HG03439 (cell line): ENCODE results near the gene TMEM131L.

Source experiments
- ATAC-seq: cut with Tn5 transposase; IDR thresholded peaks from one replicate; pipeline ENCODE4 v1.9.1; 2021; ENCODE audit warnings: mild to moderate bottlenecking, moderate library complexity; ENCODE audit not compliant: unreplicated experiment

Gene TMEM131L

GRCh38 chr4:153518637-153519389 is 52.7 kb downstream of the TMEM131L start:
- no peak for ATAC-seq

- ATAC-seq, result no peak
These were observed 53.5 kb downstream of the TMEM131L start for GRCh38 chr4:153519687-153520086.

- ATAC-seq, result no peak
These were observed 54.1 kb downstream of the TMEM131L start for GRCh38 chr4:153520227-153520626.

GRCh38 chr4:153520801-153521329 is 54.7 kb downstream of the TMEM131L start:
- no peak for ATAC-seq

GRCh38 chr4:153521478-153521877 is 55.3 kb downstream of the TMEM131L start:
- no peak for ATAC-seq

GRCh38 chr4:153521999-153522801 is 56.0 kb downstream of the TMEM131L start:
- peak; percentile 28 for ATAC-seq

GRCh38 chr4:153522802-153523094 is 56.6 kb downstream of the TMEM131L start:
- peak; percentile 43 for ATAC-seq

DNA sequence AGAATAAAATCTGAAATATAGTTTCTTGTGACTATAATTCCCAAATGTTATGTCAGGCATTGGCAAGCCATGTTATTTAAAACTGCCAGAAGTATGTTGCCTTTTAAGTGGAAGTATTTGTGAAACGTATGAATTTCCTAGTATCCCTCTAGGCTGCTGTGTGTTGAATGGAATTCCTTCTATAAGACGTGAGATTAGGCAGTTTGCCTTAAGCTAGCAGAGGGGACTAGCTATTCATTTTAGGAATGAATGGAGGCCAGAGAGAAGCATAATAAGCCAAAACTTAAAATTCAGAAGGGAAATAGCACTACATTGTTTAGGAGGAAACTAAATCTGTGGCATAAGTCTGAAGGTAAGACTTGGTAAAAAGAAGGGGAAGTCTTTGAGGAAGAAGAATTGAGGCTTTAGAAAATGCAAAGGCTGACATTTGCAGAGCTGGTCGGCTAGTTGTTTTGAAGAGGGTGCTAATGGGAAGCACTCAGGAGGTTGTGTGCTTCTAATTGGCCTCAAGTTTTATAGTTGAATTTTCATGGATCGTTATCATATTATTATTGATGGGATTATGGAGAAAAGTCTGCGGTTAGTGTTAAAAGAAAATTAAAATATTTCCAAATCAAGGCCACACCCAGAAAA is 57.1 kb downstream of the TMEM131L start:
- ATAC-seq, result no peak

- ATAC-seq, result no peak
These were observed 57.8 kb downstream of the TMEM131L start for GRCh38 chr4:153523941-153524386.

- no peak for ATAC-seq
These were observed 58.5 kb downstream of the TMEM131L start for GRCh38 chr4:153524682-153525081.

GRCh38 chr4:153527690-153528089 is 61.5 kb downstream of the TMEM131L start:
- no peak for ATAC-seq

DNA sequence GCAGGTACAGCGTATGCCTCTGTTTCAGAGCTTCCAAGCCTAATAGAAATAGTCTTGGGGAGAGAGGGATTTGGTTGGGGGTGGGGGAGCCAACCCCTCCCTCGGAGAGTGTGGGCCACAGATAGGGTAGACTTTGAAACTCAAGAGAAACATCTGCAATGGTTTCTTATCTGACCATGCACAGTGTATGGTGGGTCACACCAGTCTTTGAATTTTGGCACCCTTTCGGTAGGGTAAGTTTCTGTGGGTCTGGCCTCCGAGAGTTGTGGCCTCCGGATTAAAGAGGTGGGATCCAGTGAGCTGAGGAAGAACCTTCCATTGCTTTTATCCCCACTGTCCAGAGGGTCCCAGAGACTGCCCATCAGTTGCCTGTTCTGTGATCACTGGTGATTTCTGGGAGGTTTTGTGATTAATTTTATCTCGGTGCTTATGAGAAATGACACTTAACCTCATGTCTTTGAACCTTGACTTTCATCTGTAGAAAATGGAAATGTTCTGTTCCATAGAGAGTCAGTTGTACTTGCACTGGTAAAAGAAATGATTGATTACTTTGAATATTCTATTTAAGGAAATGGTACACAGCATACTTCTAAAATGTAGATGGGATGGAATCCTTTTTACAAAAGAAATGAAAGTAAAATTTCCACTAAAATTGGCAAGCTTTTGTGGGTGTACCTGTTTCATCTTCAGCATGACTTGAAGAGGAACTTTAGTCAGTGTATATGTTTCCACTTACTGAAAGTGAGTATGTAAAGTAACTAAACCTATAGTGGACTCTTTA is 62.7 kb downstream of the TMEM131L start:
- peak; percentile 48 for ATAC-seq

GRCh38 chr4:153529646-153530045 is 63.5 kb downstream of the TMEM131L start:
- ATAC-seq, result no peak

- ATAC-seq, result no peak
These were observed 64.3 kb downstream of the TMEM131L start for GRCh38 chr4:153530284-153530999.

GRCh38 chr4:153531000-153531358 is 64.8 kb downstream of the TMEM131L start:
- no peak for ATAC-seq

- ATAC-seq, result no peak
These were observed 65.9 kb downstream of the TMEM131L start for GRCh38 chr4:153531976-153532626.

- ATAC-seq, result no peak
These were observed 66.5 kb downstream of the TMEM131L start for GRCh38 chr4:153532636-153533035.

GRCh38 chr4:153533387-153533786 is 67.2 kb downstream of the TMEM131L start:
- ATAC-seq, result no peak

DNA sequence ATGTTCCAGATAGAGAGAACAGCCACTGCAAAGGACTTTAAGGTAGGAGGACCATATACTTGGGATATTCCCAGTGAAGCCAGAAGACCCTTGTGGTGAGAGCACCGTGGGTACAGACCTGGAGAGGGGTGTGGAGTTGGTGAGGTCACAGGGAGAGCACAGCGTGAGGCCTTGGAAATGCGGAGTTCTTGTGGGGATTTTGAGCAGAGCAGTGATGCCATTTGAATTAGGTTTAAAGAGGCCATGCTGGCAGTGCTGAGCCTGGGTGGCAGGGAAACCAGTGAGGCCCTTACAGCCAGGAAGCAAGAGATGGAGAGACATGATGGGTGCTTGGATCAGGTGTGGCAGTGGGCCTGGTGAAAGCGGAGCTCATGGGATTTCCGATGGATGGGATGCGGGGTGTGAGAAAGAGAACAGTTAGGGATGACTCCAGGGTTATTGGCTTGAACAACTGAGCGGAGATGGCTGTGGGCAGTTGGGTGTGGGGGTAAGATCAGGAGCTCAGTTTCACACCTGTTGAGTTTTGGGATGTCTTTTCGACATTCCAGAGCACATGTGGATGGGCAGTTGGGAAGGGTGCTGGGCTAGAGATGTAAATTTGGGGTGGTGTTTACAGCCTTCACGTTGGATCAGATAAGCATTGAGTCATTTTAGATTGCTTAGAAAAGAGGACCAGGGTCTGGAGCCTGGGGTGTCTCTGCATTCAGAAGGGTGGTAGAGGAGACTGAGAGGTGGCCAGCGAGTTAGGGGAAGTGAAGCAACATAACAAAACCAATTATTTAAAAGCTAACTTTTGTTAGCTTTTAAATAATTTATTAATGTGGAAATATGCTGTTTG is 68.9 kb downstream of the TMEM131L start:
- no peak for ATAC-seq
